Pancreas (tissue), 10 donors: ENCODE measurements around the gene STPG4. TPM values are rescaled to one million over a fixed set of nuclear protein-coding genes. Genes with fewer than 3 reads are reported as not detected.

Source experiments
- ATAC-seq, 4 donors: fragments of 200-7000 bp; cut with Tn5 transposase; one replicate each; pipeline versions ENCODE4 v1.8.0 to v1.9.1; 2020; ENCODE audit warnings: mild to moderate bottlenecking in 4 of 4, moderate library complexity in 4 of 4
- DNase-seq, 6 donors: peaks; one replicate each; pipeline ENCODE4 v3.0.0-alpha.2; 2020
- FAIRE-seq: peaks from 2 replicates; lab custom pipeline; 2012; peaks lifted over from hg19 to GRCh38; lab: Jason Lieb, UNC
- H3K27ac ChIP-seq, 4 donors: fragments of 200-600 bp; sonication (generic); 1 replicate in 3 of 4; 2 replicates in 1 of 4; pipeline versions ENCODE4 v1.5.0 to v1.8.0; 2020
- H3K27me3 ChIP-seq, 4 donors: fragments of 200-600 bp; one replicate each; pipeline ENCODE4 v1.8.0; 2021
- H3K36me3 ChIP-seq, 3 donors: fragments of 200-600 bp; sonication (generic) in 1 of 3; one replicate each; pipeline versions ENCODE4 v1.5.0 to v1.8.0; 2020 to 2021
- H3K4me1 ChIP-seq, 3 donors: fragments of 200-600 bp; one replicate each; pipeline ENCODE4 v1.8.0; 2021
- H3K4me3 ChIP-seq, 4 donors: fragments of 200-600 bp; sonication (generic) in 2 of 4; one replicate each; pipeline versions ENCODE4 v1.5.0 to v1.8.0; 2020 to 2021
- H3K9me3 ChIP-seq, 4 donors: fragments of 200-600 bp; one replicate each; pipeline ENCODE4 v1.8.0; 2021
- CTCF ChIP-seq, 4 donors: fragments of 200-600 bp; sonication (generic) in 3 of 4; IDR thresholded peaks; one replicate each; pipeline versions ENCODE4 v1.5.0 to v1.8.0; 2021; ENCODE audit warnings: antibody characterized with exemption in 4 of 4
- WGBS, 2 donors: extraction: QIAGEN DNeasy Blood & Tissue Kit; methylation state at CpG; one replicate each; pipeline ENCODE4 v1.1.7; 2013; 5-methylcytosine and 5-hydroxymethylcytosine counted together
- intact Hi-C, 3 donors: fragments of 100-400 bp; cut with DNase I; formaldehyde crosslinking; loops; one replicate each; pipeline versions ENCODE4 v1.11.1 to v1.14.2; 2022
- polyA plus RNA-seq, 2 donors: library from polyadenylated mRNA; stranded (reverse); fragments of 200-250 nt; gene quantifications; one replicate each; pipeline ENCODE4 v1.2.3, GENCODE V29; 2013
- total RNA-seq, 6 donors: library from RNA; stranded (reverse); fragmentation: NEBNext Ultra II Directional in 4 of 6; extraction: Animal tissue kit (Norgen Biotek cat#: 25700) in 4 of 6; gene quantifications; one replicate each; pipeline versions ENCODE4 v1.2.1 to v1.2.4, GENCODE V29; 2021 to 2023
- donor health status: healthy with polysubstance abuse.
- donor health status: DM: no; HTN: no; CAD: no; lungs with moderate emphysema.
- donor health status: DM: no; HTN: no; CAD: no.
- donor health status: control.
- donor health status: control.
- donor health status: Bipolar disorder and iron deficiency.
- donor health status: DM: yes; HTN: yes; CAD: no.
- donor health status: DM: no; HTN: no; CAD: no.
- donor health status: DM: no; HTN: no; CAD: no.
- donor health status: DM: yes; HTN: yes; CAD: no.

Gene STPG4
- total and polyA plus RNA-seq, 8 donors, result not detected

- H3K4me1 ChIP-seq, result no peaks in the 10 kb centered on the region
- intact Hi-C loops, result no loop called here
- H3K4me3 ChIP-seq, result no peak overlapping the region
- TF ChIP-seq CTCF (IDR thresholded peaks at IDR 0.05), result no peak
- H3K27me3 ChIP-seq, result no peaks in the 10 kb centered on the region
- no peak for ATAC-seq
- no peaks in the 10 kb centered on the region for H3K36me3 ChIP-seq
- no peak overlapping the region for H3K27ac ChIP-seq
- DNase-seq, result no peak
- no peak for FAIRE-seq
- no peaks in the 10 kb centered on the region for H3K9me3 ChIP-seq
- 53 to 69% methylated on average over 3 of the region's 3 CpGs for WGBS, 2 donors
These were observed 20.6 kb downstream of the STPG4 start for GRCh38 chr2:47134386-47135090.

- 99% methylated on average over 4 of the region's 4 CpGs for WGBS, 2 donors
- TF ChIP-seq CTCF (IDR thresholded peaks at IDR 0.05), result no peak
- DNase-seq (no peak), FAIRE-seq (no peak), ATAC-seq (no peak)
- H3K27me3 ChIP-seq, result no peaks in the 10 kb centered on the region
- intact Hi-C loops, result no loop called here
- H3K9me3 ChIP-seq, result no peaks in the 10 kb centered on the region
- H3K4me1 ChIP-seq, result no peaks in the 10 kb centered on the region
- H3K36me3 ChIP-seq, result no peaks in the 10 kb centered on the region
- H3K27ac ChIP-seq, result no peak overlapping the region
- no peak overlapping the region for H3K4me3 ChIP-seq
These were observed 22.1 kb downstream of the STPG4 start for GRCh38 chr2:47133046-47133445.

- no peak for ATAC-seq
- intact Hi-C loops, result no loop called here
- H3K27ac ChIP-seq, result no peak overlapping the region
- no peak for TF ChIP-seq CTCF (IDR thresholded peaks at IDR 0.05)
- no peaks in the 10 kb centered on the region for H3K9me3 ChIP-seq
- H3K27me3 ChIP-seq, result no peaks in the 10 kb centered on the region
- no peak for DNase-seq
- H3K4me1 ChIP-seq, result no peaks in the 10 kb centered on the region
- no peak overlapping the region for H3K4me3 ChIP-seq
- FAIRE-seq, result no peak
- H3K36me3 ChIP-seq, result no peaks in the 10 kb centered on the region
- WGBS, 2 donors, result 85 to 88% methylated on average over 8 of the region's 8 CpGs
These were observed 25.9 kb downstream of the STPG4 start for GRCh38 chr2:47129191-47129706.

GRCh38 chr2:47128705-47129104, 26.4 kb downstream of the STPG4 start:
- DNase-seq, result no peak
- no peak for FAIRE-seq
- no peak for ATAC-seq
- no peaks in the 10 kb centered on the region for H3K9me3 ChIP-seq
- H3K27me3 ChIP-seq, result no peaks in the 10 kb centered on the region
- no peaks in the 10 kb centered on the region for H3K36me3 ChIP-seq
- intact Hi-C loops, result no loop called here
- TF ChIP-seq CTCF (IDR thresholded peaks at IDR 0.05), result no peak
- no peak overlapping the region for H3K4me3 ChIP-seq
- WGBS, 2 donors, result 91% methylated on average over 2 of the region's 2 CpGs
- no peak overlapping the region for H3K27ac ChIP-seq
- H3K4me1 ChIP-seq, result no peaks in the 10 kb centered on the region

- Histone ChIP-seq H3K4me3 (no peak overlapping the region), H3K4me1 (no peaks in the 10 kb centered on the region), H3K9me3 (no peaks in the 10 kb centered on the region), H3K36me3 (no peaks in the 10 kb centered on the region), H3K27ac (no peak overlapping the region), H3K27me3 (no peaks in the 10 kb centered on the region)
- intact Hi-C loops, result no loop called here
- 76 to 79% methylated on average over 7 of the region's 7 CpGs for WGBS, 2 donors
- DNase-seq (no peak), ATAC-seq (no peak), FAIRE-seq (no peak)
- no peak for TF ChIP-seq CTCF (IDR thresholded peaks at IDR 0.05)
These were observed 27.1 kb downstream of the STPG4 start for GRCh38 chr2:47127862-47128543.
